Spinal cord (tissue), 10 donors: Measurements from ENCODE around the gene ARHGEF7. TPM values are rescaled to one million over a fixed set of nuclear protein-coding genes. Genes with fewer than 3 reads are reported as not detected.

Source experiments
- DNase-seq, 6 donors: peaks; one replicate each; pipeline versions ENCODE4 v3.0.0 to v3.0.0-alpha.2; 2013 to 2015; ENCODE audit warnings: low spot score in 6 of 6, low read depth in 4 of 6
- H3K27ac ChIP-seq: one replicate; pipeline ENCODE4 v1.5.1; 2013; ENCODE audit warnings: low read depth, low read length, control low read depth
- H3K27me3 ChIP-seq: one replicate; pipeline ENCODE4 v1.6.1; 2013; ENCODE audit warnings: low read length; ENCODE audit not compliant: control insufficient read depth, insufficient read depth
- H3K36me3 ChIP-seq: one replicate; pipeline ENCODE4 v1.6.1; 2013; ENCODE audit warnings: low read length; ENCODE audit not compliant: control insufficient read depth, insufficient read depth
- H3K4me1 ChIP-seq: one replicate; pipeline ENCODE4 v1.6.1; 2013; ENCODE audit warnings: low read length; ENCODE audit not compliant: control insufficient read depth, insufficient read depth
- H3K4me3 ChIP-seq: one replicate; pipeline ENCODE4 v1.5.1; 2013; ENCODE audit warnings: low read depth, low read length, control low read depth
- H3K9me3 ChIP-seq: one replicate; pipeline ENCODE4 v1.6.1; 2013; ENCODE audit warnings: low read length; ENCODE audit not compliant: control insufficient read depth, insufficient read depth
- WGBS: methylation state at CpG from one replicate; pipeline ENCODE4 v1.1.5; 2013; ENCODE audit warnings: missing lambda C conversion rate; ENCODE audit not compliant: insufficient coverage; 5-methylcytosine and 5-hydroxymethylcytosine counted together
- polyA plus RNA-seq, 2 donors: library from polyadenylated mRNA; unstranded; fragments of 120-200 nt; gene quantifications; one replicate each; pipeline ENCODE4 v1.2.1, GENCODE V29; 2013; ENCODE audit not compliant: insufficient read length in 2 of 2
- total RNA-seq, 2 donors: library from RNA; depleted of rRNA in 1 of 2; stranded (reverse); fragments of 120-200 nt in 1 of 2; fragments of >200 nt in 1 of 2; gene quantifications; one replicate each; pipeline versions ENCODE4 v1.2.3 to v1.2.4, GENCODE V29; 2013 to 2014
- donor health status: healthy.

Gene ARHGEF7
- total and polyA plus RNA-seq, 4 donors, result 66.1 to 140 (median 120) TPM

GRCh38 chr13:111341886-111342285 lies 226.8 kb downstream of the ARHGEF7 start:
- H3K4me3 ChIP-seq, result no peak overlapping the region
- H3K27me3 ChIP-seq, result no peaks in the 10 kb centered on the region
- peaks cover 24% of the 10 kb centered on the region for H3K36me3 ChIP-seq
- no peak overlapping the region for H3K27ac ChIP-seq
- H3K4me1 ChIP-seq, result peaks cover 6% of the 10 kb centered on the region
- no peaks in the 10 kb centered on the region for H3K9me3 ChIP-seq
- DNase-seq, result no peak
- 100% methylated on average over 2 of the region's 5 CpGs for WGBS

DNA sequence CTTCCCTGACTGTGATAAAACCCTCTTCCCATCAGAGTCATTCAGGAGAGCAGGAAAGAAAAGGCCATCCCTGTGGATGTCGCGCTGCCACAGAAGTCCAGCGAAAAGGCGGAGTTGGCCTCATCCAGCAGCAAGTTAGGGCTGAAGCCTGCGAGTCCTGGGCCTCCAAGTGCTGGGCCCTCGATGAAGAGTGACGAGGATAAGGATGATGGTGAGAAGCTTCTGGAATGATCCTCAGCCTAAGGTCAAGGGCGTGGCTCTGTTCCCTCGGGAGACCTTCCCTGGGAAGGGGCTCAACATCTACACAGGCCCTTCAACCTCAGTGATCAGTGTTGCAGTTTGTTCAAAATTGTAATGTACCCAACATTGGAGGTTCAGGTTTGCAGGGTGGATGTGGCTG lies 227.6 kb downstream of the ARHGEF7 start:
- no peak overlapping the region for H3K27ac ChIP-seq
- peaks cover 6% of the 10 kb centered on the region for H3K4me1 ChIP-seq
- H3K36me3 ChIP-seq, result peaks cover 24% of the 10 kb centered on the region
- no peak overlapping the region for H3K4me3 ChIP-seq
- H3K9me3 ChIP-seq, result no peaks in the 10 kb centered on the region
- WGBS, result 94% methylated on average over 8 of the region's 9 CpGs
- no peaks in the 10 kb centered on the region for H3K27me3 ChIP-seq
- DNase-seq, result no peak

GRCh38 chr13:111343186-111343805 lies 228.2 kb downstream of the ARHGEF7 start:
- H3K4me3 ChIP-seq, result no peak overlapping the region
- WGBS, result 90% methylated on average over 8 of the region's 11 CpGs
- no peak overlapping the region for H3K27ac ChIP-seq
- H3K4me1 ChIP-seq, result peaks cover 6% of the 10 kb centered on the region
- H3K36me3 ChIP-seq, result peaks cover 24% of the 10 kb centered on the region
- no peaks in the 10 kb centered on the region for H3K27me3 ChIP-seq
- H3K9me3 ChIP-seq, result no peaks in the 10 kb centered on the region
- no peak for DNase-seq

- DNase-seq, result peak in 3 of 6 donors; percentile 3 to 61 (median 52)
- Histone ChIP-seq H3K27ac (no peak overlapping the region), H3K36me3 (peaks cover 17% of the 10 kb centered on the region), H3K9me3 (peaks cover 2% of the 10 kb centered on the region), H3K4me1 (peaks cover 6% of the 10 kb centered on the region), H3K4me3 (no peak overlapping the region), H3K27me3 (no peaks in the 10 kb centered on the region)
- WGBS, result 55% methylated on average over 25 of the region's 25 CpGs
Measured at GRCh38 chr13:111344471-111345191, 229.5 kb downstream of the ARHGEF7 start.

- H3K9me3 ChIP-seq, result peaks cover 2% of the 10 kb centered on the region
- WGBS, result 87% methylated on average over 10 of the region's 11 CpGs
- no peak overlapping the region for H3K4me3 ChIP-seq
- H3K27ac ChIP-seq, result no peak overlapping the region
- peaks cover 6% of the 10 kb centered on the region for H3K4me1 ChIP-seq
- peaks cover 16% of the 10 kb centered on the region for H3K36me3 ChIP-seq
- H3K27me3 ChIP-seq, result no peaks in the 10 kb centered on the region
- no peak for DNase-seq
Measured at GRCh38 chr13:111345682-111346081, 230.6 kb downstream of the ARHGEF7 start.

- Histone ChIP-seq H3K4me3 (no peak overlapping the region), H3K27ac (no peak overlapping the region), H3K36me3 (peaks cover 16% of the 10 kb centered on the region), H3K4me1 (peaks cover 6% of the 10 kb centered on the region), H3K9me3 (peaks cover 2% of the 10 kb centered on the region), H3K27me3 (no peaks in the 10 kb centered on the region)
- WGBS, result 79% methylated on average over 20 of the region's 20 CpGs
- no peak for DNase-seq
Measured at GRCh38 chr13:111346101-111346680, 231.1 kb downstream of the ARHGEF7 start.

GRCh38 chr13:111347438-111347837 lies 232.3 kb downstream of the ARHGEF7 start:
- 100% methylated on average over 5 of the region's 6 CpGs for WGBS
- no peak overlapping the region for H3K27ac ChIP-seq
- H3K9me3 ChIP-seq, result peaks cover 2% of the 10 kb centered on the region
- no peak overlapping the region for H3K4me3 ChIP-seq
- no peaks in the 10 kb centered on the region for H3K27me3 ChIP-seq
- H3K36me3 ChIP-seq, result peaks cover 16% of the 10 kb centered on the region
- no peak for DNase-seq
- peaks cover 6% of the 10 kb centered on the region for H3K4me1 ChIP-seq

DNA sequence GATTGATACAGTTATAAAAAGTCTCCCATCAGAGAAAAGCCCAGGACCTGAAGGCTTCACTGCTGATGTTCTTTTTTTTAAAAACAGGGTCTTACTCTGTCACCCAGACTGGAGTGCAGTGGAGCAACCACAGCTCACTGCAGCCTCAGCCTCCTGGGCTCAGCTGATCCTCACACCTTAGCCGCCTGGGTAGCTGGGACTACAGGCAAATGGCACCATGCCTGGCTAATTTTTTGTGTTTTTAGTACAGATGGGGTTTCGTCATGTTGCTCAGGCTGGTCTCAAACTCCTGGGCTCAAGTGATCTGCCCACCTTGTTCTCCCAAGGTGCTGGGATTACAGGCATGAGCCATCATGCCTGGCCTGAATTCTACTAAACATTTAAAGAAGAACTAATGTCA lies 238.4 kb downstream of the ARHGEF7 start:
- H3K4me3 ChIP-seq, result no peak overlapping the region
- no peak for DNase-seq
- 83% methylated on average over 1 of the region's 2 CpGs for WGBS
- peaks cover 2% of the 10 kb centered on the region for H3K9me3 ChIP-seq
- no peaks in the 10 kb centered on the region for H3K4me1 ChIP-seq
- H3K27me3 ChIP-seq, result no peaks in the 10 kb centered on the region
- no peaks in the 10 kb centered on the region for H3K36me3 ChIP-seq
- H3K27ac ChIP-seq, result no peak overlapping the region

- H3K9me3 ChIP-seq, result no peaks in the 10 kb centered on the region
- H3K27me3 ChIP-seq, result no peaks in the 10 kb centered on the region
- no peak for DNase-seq
- no peak overlapping the region for H3K4me3 ChIP-seq
- H3K4me1 ChIP-seq, result no peaks in the 10 kb centered on the region
- no peaks in the 10 kb centered on the region for H3K36me3 ChIP-seq
- H3K27ac ChIP-seq, result no peak overlapping the region
- 83% methylated on average over 5 of the region's 7 CpGs for WGBS
Measured at GRCh38 chr13:111354789-111355188, 239.7 kb downstream of the ARHGEF7 start.
